Measurements from ENCODE around the gene DNMBP.
"Not testable (repeated sequence)": the region's sequence is repeated elsewhere in the genome, so short reads cannot be mapped to it uniquely, and the experiment has no call there.

Gene DNMBP

GRCh38 chr10:100020142-100020885 lies 10.6 kb upstream of the DNMBP start:
- DNase-seq (ENCODE audit: low read depth in 2 of 2), result no peak

DNA sequence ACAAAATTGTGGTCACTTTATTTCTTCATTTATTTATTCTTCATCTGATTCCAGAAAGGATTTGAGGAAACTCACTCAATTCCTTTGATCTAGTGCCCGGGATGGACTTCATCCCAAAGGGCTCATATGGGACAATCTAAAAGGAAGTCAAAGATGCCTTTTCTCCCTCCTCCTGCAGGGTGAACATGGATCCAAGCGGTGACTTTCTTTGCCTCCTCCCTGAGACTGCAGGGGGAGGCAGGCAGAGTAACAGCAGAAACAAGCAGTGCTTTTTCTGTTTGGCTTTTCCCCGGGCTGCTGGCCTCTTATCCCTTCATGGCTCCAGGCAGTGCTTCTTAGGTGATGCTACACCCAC lies 10.0 kb upstream of the DNMBP start:
- no peak for DNase-seq (ENCODE audit: low read depth in 2 of 2)

- DNase-seq (ENCODE audit: low read depth in 2 of 2), result no peak
These were observed 4.5 kb upstream of the DNMBP start for GRCh38 chr10:100014071-100014762.

- DNase-seq (ENCODE audit: low read depth in 2 of 2), result no peak
These were observed 3.9 kb upstream of the DNMBP start for GRCh38 chr10:100013621-100014020.

GRCh38 chr10:100011906-100012305 lies 2.2 kb upstream of the DNMBP start:
- not testable (repeated sequence) for DNase-seq (ENCODE audit: low read depth in 2 of 2)

DNA sequence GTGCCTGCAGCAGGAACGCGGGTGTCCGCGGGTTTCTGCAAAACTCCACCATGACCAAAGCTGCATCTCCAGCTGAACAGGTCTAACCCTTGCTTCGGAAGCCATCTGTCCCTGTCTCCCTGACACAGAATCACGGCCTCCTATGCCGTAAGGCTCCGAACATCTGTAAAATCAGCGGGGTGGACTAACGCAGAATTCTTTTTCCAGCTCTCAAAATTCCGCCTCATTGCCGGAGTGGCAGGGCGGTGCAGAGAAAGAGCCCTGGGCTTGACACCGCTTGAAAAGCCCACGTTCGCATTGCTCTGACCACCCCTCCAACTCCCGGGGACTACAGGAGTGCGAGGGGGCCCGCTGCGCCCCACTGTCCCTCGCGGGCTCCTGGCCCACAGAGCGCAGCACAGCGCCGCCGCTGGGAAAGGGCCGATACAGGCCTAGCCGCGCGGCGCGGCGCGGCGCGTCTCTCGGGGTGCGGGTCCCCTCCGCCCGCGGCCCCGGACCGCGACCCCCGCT lies 409 bp downstream of the DNMBP start:
- no peak for DNase-seq (ENCODE audit: low read depth in 2 of 2)

GRCh38 chr10:100008708-100009282 lies 952 bp downstream of the DNMBP start:
- DNase-seq (ENCODE audit: low read depth in 2 of 2), result no peak

DNA sequence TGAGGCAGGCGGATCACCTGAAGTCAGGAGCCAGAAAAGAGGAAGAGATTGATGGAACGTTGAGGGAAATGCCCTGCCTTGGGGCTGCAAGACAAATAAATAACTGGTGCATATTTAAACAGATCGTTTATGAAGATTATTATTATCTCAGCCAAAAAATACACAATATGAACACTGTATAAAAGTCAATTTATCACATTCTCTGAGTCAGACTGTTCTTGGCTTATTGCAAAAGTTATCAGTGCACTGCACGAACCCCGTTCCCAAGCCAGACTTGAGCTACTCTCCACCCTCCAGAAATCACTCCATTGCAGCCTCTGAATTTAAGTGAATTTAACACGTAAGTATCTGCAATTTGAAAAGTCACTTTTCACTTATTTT lies 1.6 kb downstream of the DNMBP start:
- DNase-seq (ENCODE audit: low read depth in 2 of 2), result no peak

DNA sequence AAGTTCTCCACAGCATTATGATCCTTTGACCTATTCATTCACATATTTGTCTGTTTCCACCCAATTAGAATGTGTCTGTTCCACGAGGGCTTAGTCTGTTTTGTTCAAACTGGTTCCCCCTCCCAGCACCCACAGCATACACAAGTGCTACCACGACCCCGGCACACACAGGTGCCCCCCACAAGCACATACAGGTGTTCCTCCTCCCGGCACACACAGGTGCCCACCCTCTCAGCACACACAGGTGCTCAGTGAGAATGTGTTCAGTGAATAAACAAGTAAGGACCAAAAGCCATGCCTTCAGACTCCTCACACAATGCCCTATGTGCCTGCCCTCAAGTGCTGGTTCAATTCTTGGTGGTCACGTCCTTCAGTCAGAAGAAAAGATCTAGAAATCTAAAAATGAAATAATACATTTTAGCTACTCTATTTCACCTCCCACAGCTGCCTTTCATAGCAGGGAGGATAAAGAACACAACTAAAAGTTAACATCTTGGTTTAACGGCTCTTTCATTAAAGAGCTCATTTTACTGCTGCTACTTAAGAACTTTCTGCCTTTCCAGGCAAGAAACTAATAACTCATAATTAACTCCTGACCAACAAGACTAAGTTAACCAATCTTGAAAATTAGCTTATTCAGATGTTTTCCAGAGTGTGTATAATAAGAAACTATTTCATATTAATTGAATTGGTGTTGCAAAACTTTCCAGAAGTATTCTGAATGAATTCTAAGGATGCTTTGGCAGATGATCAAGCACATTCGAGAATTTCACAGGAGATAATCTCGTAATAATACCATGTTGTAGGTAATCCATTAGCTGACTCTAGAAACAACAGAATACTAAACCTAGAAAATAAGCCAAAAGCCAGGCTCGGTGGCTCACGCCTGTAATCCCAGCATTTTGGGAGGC lies 2.3 kb downstream of the DNMBP start:
- DNase-seq (ENCODE audit: low read depth in 2 of 2), result no peak

DNA sequence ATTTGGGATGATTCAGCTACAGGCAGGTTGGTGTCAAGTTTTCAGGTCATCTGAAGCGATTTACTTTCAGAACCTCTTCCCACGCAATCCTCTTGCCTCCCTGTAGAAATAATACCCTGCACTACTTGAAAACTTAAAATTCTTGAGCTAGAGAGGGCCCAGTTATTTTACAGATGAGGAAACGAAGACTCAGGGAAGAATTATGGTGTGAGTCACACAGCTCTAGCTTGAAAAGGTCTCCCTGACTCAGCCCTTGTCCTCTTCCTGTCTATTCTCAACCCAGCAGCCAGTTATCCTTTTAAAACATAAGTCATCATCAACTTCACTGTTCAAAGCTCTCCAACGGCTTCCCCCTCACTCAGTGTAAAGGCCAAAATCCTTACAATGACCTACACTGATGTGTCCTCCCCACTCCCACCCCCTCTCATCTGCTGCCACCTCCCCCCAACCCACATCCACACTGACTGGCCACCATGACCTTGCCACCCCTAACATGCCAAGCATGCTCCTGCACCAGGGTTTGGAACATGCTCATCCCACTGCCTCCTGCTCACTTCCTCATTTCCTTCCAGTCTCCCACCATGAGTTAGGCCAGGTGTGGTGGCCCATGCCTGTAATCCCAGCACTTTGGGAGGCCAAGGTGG lies 3.4 kb downstream of the DNMBP start:
- peak; percentile 85 to 87 for DNase-seq (ENCODE audit: low read depth in 2 of 2)

DNA sequence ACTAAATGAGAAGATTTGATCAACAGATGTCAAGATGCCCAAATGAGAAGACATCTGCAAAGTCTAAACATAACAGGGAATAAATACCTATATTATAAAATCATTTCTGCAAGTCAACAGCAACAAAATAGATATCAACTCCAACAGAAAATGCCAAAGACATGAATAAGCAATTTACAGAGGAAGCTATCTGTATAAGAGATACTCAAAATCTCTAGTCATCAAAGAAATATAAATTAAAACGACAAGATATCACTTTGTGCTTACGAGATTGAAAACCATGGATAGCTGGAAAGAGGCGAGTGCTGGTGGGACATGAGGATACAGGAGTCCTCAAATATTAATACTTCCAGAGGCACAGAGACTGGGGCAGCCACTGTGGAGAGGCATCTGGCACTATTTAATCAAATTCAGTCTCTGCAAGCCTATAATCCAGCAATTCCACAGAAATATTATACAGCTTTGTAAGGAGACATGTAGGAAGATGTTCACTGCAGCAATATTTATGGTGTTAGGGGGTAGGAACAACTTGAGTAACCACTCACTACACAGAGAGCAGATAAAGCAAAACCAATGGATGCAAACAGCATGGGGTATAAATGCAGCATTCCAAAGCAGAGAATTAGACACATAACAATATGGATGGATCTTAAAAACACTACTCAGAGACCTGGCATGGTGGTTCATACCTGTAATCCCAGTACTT lies 4.8 kb downstream of the DNMBP start:
- no peak for DNase-seq (ENCODE audit: low read depth in 2 of 2)

- no peak for DNase-seq (ENCODE audit: low read depth in 2 of 2)
These were observed 9.6 kb downstream of the DNMBP start for GRCh38 chr10:100000109-100000644.

DNA sequence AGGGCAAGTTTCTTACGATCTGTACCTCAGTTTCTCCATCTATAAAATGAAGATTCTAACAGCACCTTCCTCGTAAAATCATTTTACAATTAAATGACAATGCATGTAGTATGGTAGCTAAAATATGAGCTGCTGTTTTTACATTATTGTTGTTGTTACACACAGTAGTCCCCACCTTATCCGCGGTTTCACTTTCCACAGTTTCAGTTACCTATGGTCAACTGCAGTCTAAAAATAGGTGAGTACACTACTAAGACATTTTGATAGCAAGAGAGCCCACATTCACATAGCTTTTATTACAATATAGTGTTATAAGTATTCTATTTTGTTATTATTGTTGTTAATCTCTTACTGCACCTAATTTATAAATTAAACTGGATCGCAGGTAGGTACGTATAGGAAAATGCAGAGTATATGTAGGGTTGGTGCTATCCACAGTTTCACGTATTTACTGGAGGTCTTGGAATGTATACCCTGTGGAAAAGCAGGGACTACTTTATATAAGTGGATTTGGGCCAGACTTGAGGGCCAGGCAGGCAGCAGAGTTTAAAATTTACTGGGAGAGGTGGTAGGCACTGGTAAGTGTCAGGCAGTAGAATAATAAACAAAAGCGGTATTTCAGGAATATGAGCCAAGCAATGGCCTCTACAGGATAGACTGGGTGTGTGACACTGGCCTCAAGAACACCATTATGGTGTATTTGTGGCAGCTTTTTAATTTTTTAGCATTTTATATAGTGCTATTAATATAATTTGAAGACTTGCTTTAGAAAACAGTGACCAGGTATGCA lies 10.2 kb downstream of the DNMBP start:
- DNase-seq (ENCODE audit: low read depth in 2 of 2), result no peak

DNA sequence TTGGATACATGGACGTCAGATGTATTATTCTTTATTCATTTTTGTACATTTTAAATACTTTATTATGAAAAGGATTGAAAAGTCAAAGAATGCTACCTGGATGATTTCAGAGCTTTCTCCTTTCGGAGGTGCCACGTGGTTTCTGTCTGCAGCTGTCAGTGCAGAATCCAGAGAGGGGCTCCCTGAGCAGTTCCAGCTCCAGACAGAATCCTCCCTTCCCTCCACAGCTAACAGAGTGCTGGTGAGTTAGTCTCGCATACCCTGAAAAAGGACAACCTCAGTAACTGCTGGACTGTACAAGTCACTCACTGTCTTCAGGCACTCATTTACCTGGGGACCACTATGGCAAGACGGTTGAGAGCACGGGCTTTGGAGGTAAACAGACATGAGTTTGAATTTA lies 10.9 kb downstream of the DNMBP start:
- no peak for DNase-seq (ENCODE audit: low read depth in 2 of 2)

GRCh38 chr10:99996671-99997648 lies 12.8 kb downstream of the DNMBP start:
- no peak for DNase-seq (ENCODE audit: low read depth in 2 of 2)

DNA sequence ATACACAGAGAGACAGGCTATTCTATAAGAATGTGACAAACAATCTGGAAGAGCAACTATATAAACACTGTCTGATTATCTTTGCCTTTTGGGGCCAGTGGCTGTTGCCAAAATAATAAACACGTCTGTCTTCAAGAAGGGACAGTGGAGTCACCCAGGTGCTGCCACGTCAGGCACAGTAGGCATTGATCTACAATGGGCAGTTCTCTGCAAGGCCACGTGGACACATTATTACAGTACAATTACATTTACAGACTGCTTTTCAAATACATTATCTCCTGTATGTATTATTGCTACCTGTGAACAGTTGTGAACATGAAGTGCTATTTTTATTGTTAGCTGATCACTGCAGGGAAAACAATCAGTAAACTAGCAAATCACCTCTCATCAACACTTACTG lies 14.0 kb downstream of the DNMBP start:
- DNase-seq (ENCODE audit: low read depth in 2 of 2), result no peak

- DNase-seq (ENCODE audit: low read depth in 2 of 2), result no peak
These were observed 14.5 kb downstream of the DNMBP start for GRCh38 chr10:99995269-99995668.

- no peak for DNase-seq (ENCODE audit: low read depth in 2 of 2)
These were observed 14.9 kb downstream of the DNMBP start for GRCh38 chr10:99994801-99995200.

Measured in fibroblast of skin of left quadriceps (primary cell).